Measurements from ENCODE around the gene ITPR1.
A peak's percentile ranks its signal among the peaks of the same experiment; 100 is the strongest.

Gene ITPR1

GRCh38 chr3:4829031-4829394 is 335.9 kb downstream of the ITPR1 start:
- no peak for DNase-seq (ENCODE audit: low read depth)

DNA sequence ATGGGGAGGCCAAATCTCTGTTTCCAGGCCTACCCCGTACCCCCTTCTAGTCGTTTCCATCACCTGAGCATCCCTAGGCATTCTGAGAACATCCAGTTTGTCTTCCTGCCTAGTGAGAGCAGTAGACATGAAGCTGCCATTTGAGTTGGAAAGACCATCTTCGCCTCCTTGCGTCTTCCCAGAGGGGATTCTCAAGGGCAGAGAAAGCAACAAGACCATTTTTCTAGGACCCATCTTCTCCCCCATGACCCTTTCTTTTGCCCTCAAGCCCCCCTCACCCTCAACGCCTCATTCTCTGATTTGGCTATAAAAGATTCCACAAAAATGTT is 337.4 kb downstream of the ITPR1 start:
- no peak for DNase-seq (ENCODE audit: low read depth)

DNA sequence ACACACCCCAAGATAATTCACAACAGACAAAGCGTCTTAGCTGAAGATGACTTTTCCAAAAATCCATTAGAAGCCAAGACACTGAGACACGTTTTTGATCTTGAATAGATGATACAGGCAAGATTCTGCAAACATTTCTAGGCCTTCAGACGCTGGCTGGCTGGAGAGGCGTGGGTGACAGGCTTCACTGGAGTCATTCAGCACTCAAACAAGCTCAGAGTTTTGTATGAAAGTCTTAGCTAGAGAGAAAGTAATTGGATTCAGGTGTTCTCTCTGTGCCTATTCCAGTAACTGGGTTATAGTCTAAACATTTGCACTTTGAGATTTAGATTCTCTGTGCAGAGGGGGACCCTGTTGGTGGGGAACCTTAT is 338.4 kb downstream of the ITPR1 start:
- no peak for DNase-seq (ENCODE audit: low read depth)

DNA sequence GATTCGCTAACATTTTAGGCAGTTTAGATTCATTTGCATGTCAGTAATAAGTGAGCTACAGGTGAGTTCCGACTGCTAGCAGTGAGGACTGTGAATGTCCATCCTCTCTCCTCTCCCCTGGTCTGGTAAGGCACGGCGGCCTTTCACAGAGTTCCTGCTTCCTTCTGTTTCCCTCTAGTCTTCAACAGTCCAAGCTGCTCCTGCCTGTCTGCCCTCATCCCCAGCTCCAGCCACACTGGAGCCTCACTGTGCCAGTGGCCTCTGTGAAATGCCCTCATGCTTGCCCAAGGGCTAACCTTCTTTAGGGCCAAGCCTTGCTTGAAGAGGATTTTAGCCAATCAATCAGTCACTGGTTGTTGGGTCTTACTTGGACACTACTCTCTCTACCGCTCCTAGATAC is 340.3 kb downstream of the ITPR1 start:
- DNase-seq (ENCODE audit: low read depth): no peak

- DNase-seq (ENCODE audit: low read depth): no peak
Measured at GRCh38 chr3:4834403-4834866, 341.3 kb downstream of the ITPR1 start.

GRCh38 chr3:4835616-4836043 is 342.5 kb downstream of the ITPR1 start:
- no peak for DNase-seq (ENCODE audit: low read depth)

GRCh38 chr3:4836516-4836915 is 343.4 kb downstream of the ITPR1 start:
- DNase-seq (ENCODE audit: low read depth): no peak

- no peak for DNase-seq (ENCODE audit: low read depth)
Measured at GRCh38 chr3:4837374-4837930, 344.3 kb downstream of the ITPR1 start.

GRCh38 chr3:4838621-4839022 is 345.5 kb downstream of the ITPR1 start:
- DNase-seq (ENCODE audit: low read depth): no peak

GRCh38 chr3:4839278-4839677 is 346.1 kb downstream of the ITPR1 start:
- no peak for DNase-seq (ENCODE audit: low read depth)

DNA sequence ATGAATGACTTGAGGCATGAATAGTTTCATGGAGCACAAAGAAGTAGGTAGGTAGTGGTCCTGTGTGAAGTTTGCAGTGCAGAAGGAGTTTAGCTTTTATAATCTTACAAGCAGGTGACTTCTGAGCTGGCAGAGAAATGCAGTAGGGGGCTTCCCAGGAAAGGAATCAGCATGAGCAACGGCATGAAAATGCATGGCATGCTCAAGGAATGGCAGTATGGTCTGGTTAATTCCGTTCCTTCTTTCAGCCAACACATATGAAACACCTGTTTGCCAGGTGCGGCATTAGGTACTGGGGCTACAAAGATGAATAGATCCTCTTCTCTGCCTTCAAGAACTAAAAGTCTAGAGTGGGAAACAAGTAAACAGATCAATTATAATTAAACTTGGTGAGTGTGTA is 348.1 kb downstream of the ITPR1 start:
- DNase-seq (ENCODE audit: low read depth): no peak

- peak; percentile 10 for DNase-seq (ENCODE audit: low read depth)
Measured at GRCh38 chr3:4841776-4842440, 348.8 kb downstream of the ITPR1 start.

GRCh38 chr3:4843619-4844018 is 350.5 kb downstream of the ITPR1 start:
- no peak for DNase-seq (ENCODE audit: low read depth)

GRCh38 chr3:4845882-4846281 is 352.7 kb downstream of the ITPR1 start:
- DNase-seq (ENCODE audit: low read depth): no peak

DNA sequence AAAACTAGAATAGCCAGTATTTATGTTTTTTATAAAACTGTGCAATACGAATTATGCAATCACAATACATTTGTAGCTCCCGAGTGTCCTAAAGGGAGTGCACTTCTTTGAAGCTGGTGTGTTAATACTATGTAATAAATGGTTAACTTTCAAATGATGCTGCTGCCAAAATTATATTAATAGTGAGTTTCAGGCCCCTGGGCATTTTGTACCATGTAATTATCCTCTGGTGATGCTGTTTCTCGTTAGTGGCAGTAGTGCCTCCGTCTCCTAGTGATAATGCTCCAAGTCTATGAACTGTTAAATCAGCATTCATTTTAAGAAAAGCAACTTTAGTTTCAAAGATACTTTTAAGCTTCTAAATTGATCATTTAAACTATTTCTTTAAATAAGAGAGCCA is 353.4 kb downstream of the ITPR1 start:
- DNase-seq (ENCODE audit: low read depth): no peak

DNA sequence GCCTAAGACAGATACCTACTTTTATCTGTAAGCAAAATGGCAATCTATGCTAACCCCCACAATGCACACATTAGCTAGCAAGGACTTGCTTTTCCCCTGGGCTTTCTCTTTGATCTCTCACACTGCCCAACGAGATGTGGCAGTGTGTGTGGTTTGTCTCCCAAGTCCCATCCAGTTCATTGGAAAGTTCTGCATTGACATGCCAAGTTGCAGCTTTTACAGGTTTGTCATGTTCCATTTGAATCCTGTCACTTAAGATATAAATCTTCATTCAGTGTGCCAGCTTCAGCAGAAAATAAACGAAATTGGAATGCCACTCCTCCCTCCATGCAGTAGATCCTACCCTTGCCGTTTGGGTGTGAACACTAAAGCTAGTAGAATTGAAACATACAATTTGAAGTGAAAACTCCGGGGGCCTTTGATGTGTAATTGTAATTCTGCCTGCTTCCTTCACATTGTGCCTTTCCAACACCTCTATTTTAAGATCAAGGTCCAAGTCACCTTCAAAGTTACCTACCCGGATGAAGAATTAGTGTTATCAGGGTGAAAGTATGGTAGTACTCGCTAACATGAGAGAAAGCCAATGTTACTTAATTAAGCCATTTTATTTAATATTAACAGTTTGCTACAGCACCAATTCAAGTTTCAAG is 355.2 kb downstream of the ITPR1 start:
- DNase-seq (ENCODE audit: low read depth): no peak

GRCh38 chr3:4849136-4849535 is 356.0 kb downstream of the ITPR1 start:
- no peak for DNase-seq (ENCODE audit: low read depth)

- no peak for DNase-seq (ENCODE audit: low read depth)
Measured at GRCh38 chr3:4849739-4850138, 356.6 kb downstream of the ITPR1 start.

- no peak for DNase-seq (ENCODE audit: low read depth)
Measured at GRCh38 chr3:4850211-4850927, 357.2 kb downstream of the ITPR1 start.

- DNase-seq (ENCODE audit: low read depth): no peak
Measured at GRCh38 chr3:4850928-4851265, 357.7 kb downstream of the ITPR1 start.

GRCh38 chr3:4852780-4853748 is 359.9 kb downstream of the ITPR1 start:
- DNase-seq (ENCODE audit: low read depth): no peak

DNA sequence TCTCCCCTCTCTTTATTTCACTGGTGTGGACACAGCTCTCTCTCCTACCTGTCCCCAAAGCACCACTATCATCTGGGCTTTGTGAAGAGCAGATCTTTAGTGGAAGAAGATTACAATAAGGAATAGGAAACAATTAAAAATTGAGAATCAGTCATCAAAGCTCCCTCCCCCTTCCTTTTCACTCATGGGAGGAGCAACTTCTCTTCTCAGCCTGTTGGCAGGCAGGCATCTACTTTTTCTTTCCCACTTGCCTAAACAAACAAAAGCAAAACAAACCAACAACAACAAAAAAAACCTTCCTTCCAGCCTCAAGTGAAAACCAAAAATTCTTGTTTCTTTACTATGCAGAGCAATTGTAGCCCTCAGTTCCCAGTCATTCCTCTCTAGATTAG is 360.6 kb downstream of the ITPR1 start:
- no peak for DNase-seq (ENCODE audit: low read depth)

Data from fibroblast of gingiva (primary cell).